WTC11 (cell line): ENCODE data around the gene TBL1X. TPM values are rescaled to one million over a fixed set of nuclear protein-coding genes. Genes with fewer than 3 reads are reported as not detected.

ENCODE experiments used
- ATAC-seq: fragments of 200-7000 bp; cut with Tn5 transposase; 2 replicates; pipeline ENCODE4 v1.10.0; 2021; ENCODE audit warnings: mild to moderate bottlenecking, moderate library complexity
- CTCF ChIA-PET: fragments of 300-600 bp; sonication (Branson Sonifier 250); formaldehyde crosslinking; loops from one replicate; lab custom pipeline; 2021; ENCODE audit warnings: antibody characterized with exemption; lab: Charles Lee
- POLR2A ChIA-PET: fragments of 350-600 bp; sonication (Branson Sonifier 250); formaldehyde crosslinking; loops from one replicate; lab custom pipeline; 2021; ENCODE audit warnings: antibody characterized with exemption; lab: Charles Lee
- DNase-seq: peaks from one replicate; pipeline ENCODE4 v3.0.0; 2021; ENCODE audit warnings: low spot score
- H3K27ac Mint-ChIP-seq: 2 replicates; pipeline ENCODE4 v1.8.0; 2021; ENCODE audit warnings: mixed read lengths
- H3K27me3 Mint-ChIP-seq: 2 replicates; pipeline ENCODE4 v1.8.0; 2021; ENCODE audit warnings: low read depth, mild to moderate bottlenecking, moderate library complexity, mixed read lengths
- H3K36me3 Mint-ChIP-seq: 2 replicates; pipeline ENCODE4 v1.8.0; 2021; ENCODE audit warnings: mixed read lengths
- H3K4me1 Mint-ChIP-seq: 2 replicates; pipeline ENCODE4 v1.8.0; 2022; ENCODE audit warnings: mixed read lengths
- H3K4me3 Mint-ChIP-seq: 2 replicates; pipeline ENCODE4 v1.8.0; 2021; ENCODE audit warnings: mild to moderate bottlenecking, moderate library complexity, mixed read lengths
- H3K9me3 Mint-ChIP-seq: 2 replicates; pipeline ENCODE4 v1.8.0; 2021; ENCODE audit warnings: mixed read lengths
- ATF1 ChIP-seq: sonication (generic); formaldehyde crosslinking; IDR thresholded peaks from 2 replicates; pipeline ENCODE4 v1.8.1; 2023; ENCODE audit warnings: mild to moderate bottlenecking, moderate library complexity, missing genetic modification reagents
- ELF4 ChIP-seq: sonication (generic); formaldehyde crosslinking; IDR thresholded peaks from 2 replicates; pipeline ENCODE4 v1.8.1; 2022; ENCODE audit warnings: low read depth, mild to moderate bottlenecking, moderate library complexity, missing genetic modification reagents
- EMX1 ChIP-seq: fragments of 250-450 bp; sonication (Bioruptor Pico); IDR thresholded peaks from 2 replicates; pipeline ENCODE4 v1.8.0; 2021; ENCODE audit warnings: mild to moderate bottlenecking
- ESRRA ChIP-seq: sonication (generic); formaldehyde crosslinking; IDR thresholded peaks from 2 replicates; pipeline ENCODE4 v1.8.1; 2022; ENCODE audit warnings: mild to moderate bottlenecking, missing genetic modification reagents, borderline replicate concordance
- GRHL2 ChIP-seq: fragments of 250-450 bp; sonication (Bioruptor Pico); IDR thresholded peaks from 2 replicates; pipeline ENCODE4 v1.8.0; 2022; ENCODE audit warnings: mild to moderate bottlenecking, moderate library complexity; ENCODE audit not compliant: insufficient replicate concordance, severe bottlenecking
- IRF2 ChIP-seq: sonication (generic); formaldehyde crosslinking; IDR thresholded peaks from 2 replicates; pipeline ENCODE4 v1.8.0; 2022; ENCODE audit warnings: low read depth, missing genetic modification reagents, borderline replicate concordance
- JUN ChIP-seq: sonication (generic); formaldehyde crosslinking; IDR thresholded peaks from 2 replicates; pipeline ENCODE4 v1.8.0; 2023; ENCODE audit warnings: mild to moderate bottlenecking, missing genetic modification reagents
- KAT7 ChIP-seq: sonication (generic); formaldehyde crosslinking; IDR thresholded peaks from 2 replicates; pipeline ENCODE4 v1.8.1; 2023; ENCODE audit warnings: missing genetic modification reagents, mild to moderate bottlenecking, borderline replicate concordance
- MYBL2 ChIP-seq: sonication (generic); formaldehyde crosslinking; IDR thresholded peaks from 2 replicates; pipeline ENCODE4 v1.8.1; 2023; ENCODE audit warnings: mild to moderate bottlenecking, moderate library complexity, missing genetic modification reagents
- NFATC4 ChIP-seq: fragments of 250-450 bp; sonication (Bioruptor Pico); IDR thresholded peaks from 2 replicates; pipeline ENCODE4 v1.9.0; 2021; ENCODE audit warnings: mild to moderate bottlenecking
- NR1H2 ChIP-seq: sonication (generic); formaldehyde crosslinking; IDR thresholded peaks from 2 replicates; pipeline ENCODE4 v1.9.0; 2021; ENCODE audit warnings: mild to moderate bottlenecking, moderate library complexity, missing genetic modification reagents
- OVOL2 ChIP-seq: fragments of 250-450 bp; sonication (Bioruptor Pico); IDR thresholded peaks from 2 replicates; pipeline ENCODE4 v1.9.0; 2021; ENCODE audit warnings: mild to moderate bottlenecking, borderline replicate concordance
- RELA ChIP-seq: sonication (generic); formaldehyde crosslinking; IDR thresholded peaks from 2 replicates; pipeline ENCODE4 v1.8.1; 2022; ENCODE audit warnings: missing genetic modification reagents, mild to moderate bottlenecking, borderline replicate concordance
- ZNF232 ChIP-seq: sonication (generic); formaldehyde crosslinking; IDR thresholded peaks from 2 replicates; pipeline ENCODE4 v1.8.0; 2022; ENCODE audit warnings: mild to moderate bottlenecking, missing genetic modification reagents
- ZNF396 ChIP-seq: fragments of 250-450 bp; sonication (Bioruptor Pico); IDR thresholded peaks from 2 replicates; pipeline ENCODE4 v1.8.0; 2021; ENCODE audit warnings: mild to moderate bottlenecking, moderate library complexity, borderline replicate concordance
- ZNF423 ChIP-seq: fragments of 250-450 bp; sonication (Bioruptor Pico); IDR thresholded peaks from 2 replicates; pipeline ENCODE4 v2.1.2; 2022; ENCODE audit warnings: mild to moderate bottlenecking, moderate library complexity
- total RNA-seq: library from RNA; stranded (reverse); gene quantifications from 3 replicates; pipeline ENCODE4 v1.2.3, GENCODE V29; 2021
- TF ChIP-seq, protein P1 (sequence below): sonication (generic); formaldehyde crosslinking; IDR thresholded peaks from 2 replicates; pipeline ENCODE4 v1.8.0; 2023; ENCODE audit warnings: missing genetic modification reagents
- TF ChIP-seq, protein P2 (sequence below): sonication (generic); formaldehyde crosslinking; IDR thresholded peaks from 2 replicates; pipeline ENCODE4 v1.8.1; 2023; ENCODE audit warnings: mild to moderate bottlenecking, missing genetic modification reagents, moderate library complexity
- TF ChIP-seq, protein P3 (sequence below): sonication (generic); formaldehyde crosslinking; IDR thresholded peaks from 2 replicates; pipeline ENCODE4 v1.8.0; 2023; ENCODE audit warnings: missing genetic modification reagents, mild to moderate bottlenecking, borderline replicate concordance
- TF ChIP-seq, protein P4 (sequence below): sonication (generic); formaldehyde crosslinking; IDR thresholded peaks from 2 replicates; pipeline ENCODE4 v1.8.0; 2023; ENCODE audit warnings: mild to moderate bottlenecking, missing genetic modification reagents
- TF ChIP-seq, protein P5 (sequence below): sonication (generic); formaldehyde crosslinking; IDR thresholded peaks from 2 replicates; pipeline ENCODE4 v1.8.0; 2022; ENCODE audit warnings: mild to moderate bottlenecking, missing genetic modification reagents

The TBL1X gene
- total RNA-seq, 1 experiment from 2014 or later = 27.7 TPM

DNA sequence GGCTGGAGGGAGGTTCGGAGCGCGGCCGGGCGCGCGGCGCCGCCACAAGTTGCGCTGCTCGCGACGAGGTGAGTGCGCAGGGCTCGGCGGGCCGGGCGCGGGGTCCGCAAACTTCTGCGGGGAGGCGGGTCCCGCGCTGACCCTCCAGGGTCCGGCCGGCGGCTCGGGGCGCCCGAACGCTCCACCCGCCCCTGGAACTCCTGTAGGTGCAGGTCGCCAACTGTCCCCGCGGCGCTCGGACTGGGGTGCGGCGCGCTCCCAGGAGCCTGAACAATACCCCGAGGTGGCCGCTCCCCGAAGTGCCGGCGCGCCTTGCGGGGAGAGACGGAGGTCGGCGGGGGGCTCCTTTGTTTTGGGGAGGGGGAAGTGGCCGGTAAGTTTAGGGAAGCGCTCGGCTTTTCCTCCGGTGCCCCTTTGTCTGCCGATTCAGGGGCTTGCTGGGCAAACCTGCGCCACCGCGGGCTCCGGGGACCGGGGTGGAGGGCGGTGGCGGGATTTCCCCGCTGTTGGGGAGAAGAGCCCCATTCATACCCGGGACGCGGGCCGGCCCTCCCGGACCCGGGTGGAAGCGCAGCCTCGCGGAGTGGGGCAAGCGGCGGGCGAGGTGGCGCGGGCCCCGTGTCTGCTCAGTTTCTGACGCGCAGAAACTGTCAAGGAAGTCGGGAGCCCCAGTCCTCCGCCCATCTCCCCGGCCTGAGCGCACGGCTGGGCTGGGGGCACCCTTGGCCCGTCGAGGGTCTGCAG lies 694 bp downstream of the TBL1X start:
- TF ChIP-seq, protein P1, sequence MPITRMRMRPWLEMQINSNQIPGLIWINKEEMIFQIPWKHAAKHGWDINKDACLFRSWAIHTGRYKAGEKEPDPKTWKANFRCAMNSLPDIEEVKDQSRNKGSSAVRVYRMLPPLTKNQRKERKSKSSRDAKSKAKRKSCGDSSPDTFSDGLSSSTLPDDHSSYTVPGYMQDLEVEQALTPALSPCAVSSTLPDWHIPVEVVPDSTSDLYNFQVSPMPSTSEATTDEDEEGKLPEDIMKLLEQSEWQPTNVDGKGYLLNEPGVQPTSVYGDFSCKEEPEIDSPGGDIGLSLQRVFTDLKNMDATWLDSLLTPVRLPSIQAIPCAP (CRISPR knock-in tag) = no peak
- no peak for TF ChIP-seq MYBL2
- TF ChIP-seq, protein P2, sequence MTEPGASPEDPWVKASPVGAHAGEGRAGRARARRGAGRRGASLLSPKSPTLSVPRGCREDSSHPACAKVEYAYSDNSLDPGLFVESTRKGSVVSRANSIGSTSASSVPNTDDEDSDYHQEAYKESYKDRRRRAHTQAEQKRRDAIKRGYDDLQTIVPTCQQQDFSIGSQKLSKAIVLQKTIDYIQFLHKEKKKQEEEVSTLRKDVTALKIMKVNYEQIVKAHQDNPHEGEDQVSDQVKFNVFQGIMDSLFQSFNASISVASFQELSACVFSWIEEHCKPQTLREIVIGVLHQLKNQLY (CRISPR knock-in tag) = no peak
- no peak for TF ChIP-seq JUN (CRISPR knock-in tag)
- no peak for TF ChIP-seq EMX1 (CRISPR knock-in tag)
- TF ChIP-seq GRHL2 = no peak
- TF ChIP-seq IRF2 (CRISPR knock-in tag) = no peak
- TF ChIP-seq, protein P3, sequence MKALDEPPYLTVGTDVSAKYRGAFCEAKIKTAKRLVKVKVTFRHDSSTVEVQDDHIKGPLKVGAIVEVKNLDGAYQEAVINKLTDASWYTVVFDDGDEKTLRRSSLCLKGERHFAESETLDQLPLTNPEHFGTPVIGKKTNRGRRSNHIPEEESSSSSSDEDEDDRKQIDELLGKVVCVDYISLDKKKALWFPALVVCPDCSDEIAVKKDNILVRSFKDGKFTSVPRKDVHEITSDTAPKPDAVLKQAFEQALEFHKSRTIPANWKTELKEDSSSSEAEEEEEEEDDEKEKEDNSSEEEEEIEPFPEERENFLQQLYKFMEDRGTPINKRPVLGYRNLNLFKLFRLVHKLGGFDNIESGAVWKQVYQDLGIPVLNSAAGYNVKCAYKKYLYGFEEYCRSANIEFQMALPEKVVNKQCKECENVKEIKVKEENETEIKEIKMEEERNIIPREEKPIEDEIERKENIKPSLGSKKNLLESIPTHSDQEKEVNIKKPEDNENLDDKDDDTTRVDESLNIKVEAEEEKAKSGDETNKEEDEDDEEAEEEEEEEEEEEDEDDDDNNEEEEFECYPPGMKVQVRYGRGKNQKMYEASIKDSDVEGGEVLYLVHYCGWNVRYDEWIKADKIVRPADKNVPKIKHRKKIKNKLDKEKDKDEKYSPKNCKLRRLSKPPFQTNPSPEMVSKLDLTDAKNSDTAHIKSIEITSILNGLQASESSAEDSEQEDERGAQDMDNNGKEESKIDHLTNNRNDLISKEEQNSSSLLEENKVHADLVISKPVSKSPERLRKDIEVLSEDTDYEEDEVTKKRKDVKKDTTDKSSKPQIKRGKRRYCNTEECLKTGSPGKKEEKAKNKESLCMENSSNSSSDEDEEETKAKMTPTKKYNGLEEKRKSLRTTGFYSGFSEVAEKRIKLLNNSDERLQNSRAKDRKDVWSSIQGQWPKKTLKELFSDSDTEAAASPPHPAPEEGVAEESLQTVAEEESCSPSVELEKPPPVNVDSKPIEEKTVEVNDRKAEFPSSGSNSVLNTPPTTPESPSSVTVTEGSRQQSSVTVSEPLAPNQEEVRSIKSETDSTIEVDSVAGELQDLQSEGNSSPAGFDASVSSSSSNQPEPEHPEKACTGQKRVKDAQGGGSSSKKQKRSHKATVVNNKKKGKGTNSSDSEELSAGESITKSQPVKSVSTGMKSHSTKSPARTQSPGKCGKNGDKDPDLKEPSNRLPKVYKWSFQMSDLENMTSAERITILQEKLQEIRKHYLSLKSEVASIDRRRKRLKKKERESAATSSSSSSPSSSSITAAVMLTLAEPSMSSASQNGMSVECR (CRISPR knock-in tag) = no peak
- CTCF ChIA-PET = no interaction called here
- Mint-ChIP-seq H3K4me1 (peaks cover 35% of the 10 kb centered on the region), H3K36me3 (no peaks in the 10 kb centered on the region), H3K27me3 (peaks cover 15% of the 10 kb centered on the region), H3K27ac (no peak overlapping the region), H3K9me3 (no peaks in the 10 kb centered on the region), H3K4me3 (peak overlapping the region; percentile 36; the same call in 1 of the 2 replicates)
- POLR2A ChIA-PET = no interaction called here
- ATAC-seq = no peak; the same call in 1 of the 2 replicates
- DNase-seq = peak; percentile 25

DNA sequence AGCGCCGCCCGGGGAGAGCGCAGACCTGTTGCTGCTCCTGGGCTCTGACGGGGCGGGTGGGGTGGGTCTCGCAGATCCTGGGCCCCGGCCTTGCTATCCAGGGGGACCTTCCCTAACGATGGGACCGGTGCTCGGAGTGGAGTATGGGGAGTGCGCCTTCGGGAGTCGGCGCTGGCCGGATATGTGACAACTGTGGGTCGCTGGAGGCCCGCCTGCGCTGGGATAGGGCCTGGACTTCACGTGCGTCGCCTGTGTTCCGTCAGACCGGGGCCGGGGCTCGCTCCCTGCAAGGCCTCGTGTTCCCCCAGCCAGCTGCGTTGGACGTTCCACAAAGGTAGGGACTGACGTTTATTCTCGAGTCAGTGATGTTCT lies 1.3 kb downstream of the TBL1X start:
- Mint-ChIP-seq H3K4me1 (peaks cover 34% of the 10 kb centered on the region), H3K4me3 (peak overlapping the region; percentile 70), H3K27me3 (peaks cover 15% of the 10 kb centered on the region), H3K27ac (no peak overlapping the region), H3K9me3 (no peaks in the 10 kb centered on the region), H3K36me3 (no peaks in the 10 kb centered on the region)
- no peak for TF ChIP-seq ZNF232 (CRISPR knock-in tag)
- TF ChIP-seq, protein P4, sequence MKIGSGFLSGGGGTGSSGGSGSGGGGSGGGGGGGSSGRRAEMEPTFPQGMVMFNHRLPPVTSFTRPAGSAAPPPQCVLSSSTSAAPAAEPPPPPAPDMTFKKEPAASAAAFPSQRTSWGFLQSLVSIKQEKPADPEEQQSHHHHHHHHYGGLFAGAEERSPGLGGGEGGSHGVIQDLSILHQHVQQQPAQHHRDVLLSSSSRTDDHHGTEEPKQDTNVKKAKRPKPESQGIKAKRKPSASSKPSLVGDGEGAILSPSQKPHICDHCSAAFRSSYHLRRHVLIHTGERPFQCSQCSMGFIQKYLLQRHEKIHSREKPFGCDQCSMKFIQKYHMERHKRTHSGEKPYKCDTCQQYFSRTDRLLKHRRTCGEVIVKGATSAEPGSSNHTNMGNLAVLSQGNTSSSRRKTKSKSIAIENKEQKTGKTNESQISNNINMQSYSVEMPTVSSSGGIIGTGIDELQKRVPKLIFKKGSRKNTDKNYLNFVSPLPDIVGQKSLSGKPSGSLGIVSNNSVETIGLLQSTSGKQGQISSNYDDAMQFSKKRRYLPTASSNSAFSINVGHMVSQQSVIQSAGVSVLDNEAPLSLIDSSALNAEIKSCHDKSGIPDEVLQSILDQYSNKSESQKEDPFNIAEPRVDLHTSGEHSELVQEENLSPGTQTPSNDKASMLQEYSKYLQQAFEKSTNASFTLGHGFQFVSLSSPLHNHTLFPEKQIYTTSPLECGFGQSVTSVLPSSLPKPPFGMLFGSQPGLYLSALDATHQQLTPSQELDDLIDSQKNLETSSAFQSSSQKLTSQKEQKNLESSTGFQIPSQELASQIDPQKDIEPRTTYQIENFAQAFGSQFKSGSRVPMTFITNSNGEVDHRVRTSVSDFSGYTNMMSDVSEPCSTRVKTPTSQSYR (CRISPR knock-in tag) = no peak
- no peak for TF ChIP-seq ELF4 (CRISPR knock-in tag)
- TF ChIP-seq, protein P1 (CRISPR knock-in tag) = no peak
- ChIA-PET POLR2A (no interaction called here), CTCF (no interaction called here)
- peak; percentile 26 for DNase-seq
- peak; percentile 14 for ATAC-seq

DNA sequence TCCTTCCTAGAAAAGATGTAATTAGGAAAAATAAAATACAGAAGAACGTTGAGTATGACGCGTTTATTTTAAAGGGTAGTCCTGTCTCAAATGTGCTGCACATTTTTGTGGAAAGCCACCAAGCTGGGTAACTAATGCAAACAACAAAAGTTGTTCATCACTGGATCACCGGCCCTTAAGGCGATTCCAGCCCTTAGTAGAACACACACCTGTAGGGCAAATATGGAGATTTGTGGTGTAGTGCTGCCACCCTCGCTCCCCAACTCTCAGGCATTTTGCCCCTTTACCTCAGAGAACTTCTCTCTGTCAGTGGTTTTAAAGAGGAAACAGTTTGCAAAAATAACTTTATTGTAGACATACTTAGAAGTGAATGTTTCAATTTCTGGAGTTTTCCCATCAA lies 1.9 kb downstream of the TBL1X start:
- TF ChIP-seq, protein P5, sequence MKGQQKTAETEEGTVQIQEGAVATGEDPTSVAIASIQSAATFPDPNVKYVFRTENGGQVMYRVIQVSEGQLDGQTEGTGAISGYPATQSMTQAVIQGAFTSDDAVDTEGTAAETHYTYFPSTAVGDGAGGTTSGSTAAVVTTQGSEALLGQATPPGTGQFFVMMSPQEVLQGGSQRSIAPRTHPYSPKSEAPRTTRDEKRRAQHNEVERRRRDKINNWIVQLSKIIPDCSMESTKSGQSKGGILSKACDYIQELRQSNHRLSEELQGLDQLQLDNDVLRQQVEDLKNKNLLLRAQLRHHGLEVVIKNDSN (CRISPR knock-in tag) = no peak
- TF ChIP-seq OVOL2 (CRISPR knock-in tag) (no peak), KAT7 (CRISPR knock-in tag) (no peak), ATF1 (CRISPR knock-in tag) (no peak), NR1H2 (CRISPR knock-in tag) (no peak), ZNF396 (CRISPR knock-in tag) (no peak), RELA (no peak), ZNF423 (CRISPR knock-in tag) (no peak), ESRRA (CRISPR knock-in tag) (no peak), NFATC4 (CRISPR knock-in tag) (no peak)
- TF ChIP-seq, protein P2 (CRISPR knock-in tag) = no peak
- Mint-ChIP-seq H3K4me3 (peak overlapping the region; percentile 70), H3K27me3 (peaks cover 15% of the 10 kb centered on the region), H3K36me3 (no peaks in the 10 kb centered on the region), H3K27ac (no peak overlapping the region), H3K4me1 (peaks cover 37% of the 10 kb centered on the region), H3K9me3 (no peaks in the 10 kb centered on the region)
- POLR2A ChIA-PET = no interaction called here
- DNase-seq (no peak), ATAC-seq (no peak)
- CTCF ChIA-PET = no interaction called here
